A549 (cell line): ENCODE results near the gene TCERG1. TPM values are rescaled to one million over a fixed set of nuclear protein-coding genes. Genes with fewer than 3 reads are reported as not detected.

Experiments used
- ATAC-seq, 2 experiments: fragments of 200-7000 bp in 1 of 2; fragments of >200 bp in 1 of 2; cut with Nextera tagmentation in 1 of 2; cut with Tn5 transposase in 1 of 2; 3 replicates each; pipeline versions ENCODE4 v1.8.0 to v1.9.1; 2018 to 2020; ENCODE audit warnings: mild to moderate bottlenecking in 1 of 2, moderate library complexity in 1 of 2
- CTCF ChIA-PET: fragments of 300-600 bp; sonication (Branson Sonifier 250); formaldehyde crosslinking; extraction: SDS; loops from one replicate; lab custom pipeline; 2021; ENCODE audit warnings: antibody characterized with exemption, inconsistent platforms; lab: Yijun Ruan, JAX
- POLR2A ChIA-PET: fragments of 350-600 bp; formaldehyde crosslinking; extraction: SDS; loops from one replicate; lab custom pipeline; 2021; ENCODE audit warnings: antibody characterized with exemption, inconsistent platforms; lab: Yijun Ruan, JAX
- DNase-seq, 2 experiments: peaks; one replicate each; pipeline versions ENCODE4 v3.0.0 to v3.0.0-alpha.2; 2011 to 2016; ENCODE audit warnings: low read depth in 1 of 2, low spot score in 1 of 2
- FAIRE-seq: peaks from 2 replicates; lab custom pipeline; 2011; peaks lifted over from hg19 to GRCh38; lab: Jason Lieb, UNC
- H3K27ac ChIP-seq, 2 experiments: fragments of >200 bp; sonication (Bioruptor Twin); formaldehyde crosslinking; 3 replicates each; pipeline ENCODE4 v1.5.1; 2016 to 2017
- H3K4me1 ChIP-seq: fragments of >200 bp; sonication (Bioruptor Twin); formaldehyde crosslinking; 3 replicates; pipeline ENCODE4 v1.6.1; 2016
- H3K4me2 ChIP-seq: fragments of >200 bp; sonication (Bioruptor Twin); formaldehyde crosslinking; 3 replicates; pipeline ENCODE4 v1.6.1; 2016
- H3K4me3 ChIP-seq: fragments of >200 bp; sonication (Bioruptor Twin); formaldehyde crosslinking; 3 replicates; pipeline ENCODE4 v1.5.1; 2016
- H3K9me3 ChIP-seq: fragments of >200 bp; sonication (Bioruptor Twin); formaldehyde crosslinking; 3 replicates; pipeline ENCODE4 v1.6.1; 2016
- BHLHE40 ChIP-seq: IDR thresholded peaks from 2 replicates; pipeline ENCODE4 v1.6.1; 2012; ENCODE audit warnings: low read depth, low read length, inconsistent platforms
- CBX2 ChIP-seq: fragments of 200-600 bp; sonication (generic); IDR thresholded peaks from 2 replicates; pipeline ENCODE4 v1.6.1; 2016; ENCODE audit warnings: low read depth, mild to moderate bottlenecking, borderline replicate concordance
- CBX8 ChIP-seq: fragments of 200-600 bp; sonication (generic); IDR thresholded peaks from 2 replicates; pipeline ENCODE4 v1.6.1; 2016
- CEBPB ChIP-seq, 2 experiments: fragments of >200 bp in 1 of 2; sonication (Bioruptor Twin) in 1 of 2; formaldehyde crosslinking in 1 of 2; IDR thresholded peaks; 2 replicates each; pipeline ENCODE4 v1.6.1; 2012 to 2016
- CHD4 ChIP-seq: fragments of 200-600 bp; sonication (generic); IDR thresholded peaks from 2 replicates; pipeline ENCODE4 v1.6.1; 2016; ENCODE audit warnings: antibody characterized with exemption, mild to moderate bottlenecking, borderline replicate concordance
- EHMT2 ChIP-seq: fragments of 200-600 bp; sonication (generic); IDR thresholded peaks from 2 replicates; pipeline ENCODE4 v1.6.1; 2016; ENCODE audit warnings: antibody characterized with exemption, low read depth, mild to moderate bottlenecking, moderate library complexity
- ESRRA ChIP-seq: fragments of 150-350 bp; IDR thresholded peaks from 2 replicates; pipeline ENCODE4 v1.6.1; 2014; ENCODE audit warnings: mild to moderate bottlenecking, low read length, borderline replicate concordance
- HOXA7 ChIP-seq: fragments of 250-450 bp; sonication (Bioruptor Pico); IDR thresholded peaks from 2 replicates; pipeline ENCODE4 v1.5.0; 2020; ENCODE audit warnings: mild to moderate bottlenecking, moderate library complexity
- JUN ChIP-seq, 2 experiments: fragments of >200 bp; sonication (Bioruptor Twin); formaldehyde crosslinking; IDR thresholded peaks; 2 replicates in 1 of 2; 3 replicates in 1 of 2; pipeline ENCODE4 v1.6.1; 2016 to 2017
- KDM1A ChIP-seq: fragments of 200-600 bp; sonication (generic); IDR thresholded peaks from 2 replicates; pipeline ENCODE4 v1.6.1; 2016; ENCODE audit warnings: low read depth, mild to moderate bottlenecking
- KDM5A ChIP-seq: fragments of 200-600 bp; sonication (generic); IDR thresholded peaks from 2 replicates; pipeline ENCODE4 v1.6.1; 2016; ENCODE audit warnings: antibody characterized with exemption, mild to moderate bottlenecking
- MAFK ChIP-seq: fragments of 450-650 bp; IDR thresholded peaks from 2 replicates; pipeline ENCODE4 v1.6.1; 2014; ENCODE audit not compliant: partially characterized antibody
- NFE2L2 ChIP-seq: fragments of 150-350 bp; conservative IDR thresholded peaks from 2 replicates; pipeline ENCODE4 v1.6.1; 2014; ENCODE audit warnings: low read length
- NPAS2 ChIP-seq: fragments of 250-450 bp; sonication (Bioruptor Pico); IDR thresholded peaks from 2 replicates; pipeline ENCODE4 v1.8.0; 2022; ENCODE audit warnings: mild to moderate bottlenecking, moderate library complexity, borderline replicate concordance
- NR3C1 ChIP-seq: fragments of >200 bp; sonication (Bioruptor Twin); formaldehyde crosslinking; IDR thresholded peaks from 3 replicates; pipeline ENCODE4 v1.6.1; 2017
- PHF8 ChIP-seq: fragments of 200-600 bp; sonication (generic); IDR thresholded peaks from 2 replicates; pipeline ENCODE4 v1.6.1; 2016; ENCODE audit warnings: low read depth, mild to moderate bottlenecking, antibody characterized with exemption, moderate library complexity, borderline replicate concordance
- RCOR1 ChIP-seq: fragments of 150-350 bp; IDR thresholded peaks from 2 replicates; pipeline ENCODE4 v1.6.1; 2014; ENCODE audit warnings: antibody characterized with exemption, low read length, low read depth
- SMC3 ChIP-seq: fragments of >200 bp; sonication (Bioruptor Twin); formaldehyde crosslinking; IDR thresholded peaks from 3 replicates; pipeline ENCODE4 v1.6.1; 2018; ENCODE audit warnings: inconsistent platforms
- ZNF302 ChIP-seq: fragments of 250-450 bp; sonication (Bioruptor Pico); IDR thresholded peaks from 2 replicates; pipeline ENCODE4 v1.9.0; 2021; ENCODE audit warnings: inconsistent platforms, mild to moderate bottlenecking, moderate library complexity
- WGBS: methylation state at CpG from one replicate; pipeline ENCODE4 v1.1.6; 2017; ENCODE audit errors: missing lambda C conversion rate; 5-methylcytosine and 5-hydroxymethylcytosine counted together
- polyA plus RNA-seq, 4 experiments: library from polyadenylated mRNA; depleted of rRNA in 3 of 4; stranded (reverse); fragments of >200 nt; fragmentation: RNase III in 1 of 4; extraction: RNeasy Plus Mini Kit Qiagen cat#74134 plus additional on column Dnase treatment in 1 of 4; gene quantifications; 2 replicates in 3 of 4; 3 replicates in 1 of 4; pipeline ENCODE4 v1.2.3, GENCODE V29; 2011 to 2017
- TF ChIP-seq, protein P1 (sequence below): fragments of 450-650 bp; IDR thresholded peaks from 2 replicates; pipeline ENCODE4 v1.6.1; 2014; ENCODE audit warnings: antibody characterized with exemption
- TF ChIP-seq, protein P2 (sequence below): IDR thresholded peaks from 2 replicates; pipeline ENCODE4 v1.6.1; 2012; ENCODE audit warnings: low read depth, borderline replicate concordance
- TF ChIP-seq, protein P3 (sequence below): fragments of >200 bp; sonication (Bioruptor Twin); formaldehyde crosslinking; IDR thresholded peaks from 3 replicates; pipeline ENCODE4 v1.6.1; 2016
- TF ChIP-seq, protein P4 (sequence below): IDR thresholded peaks from 2 replicates; pipeline ENCODE4 v1.6.1; 2012

The TCERG1 gene
- polyA plus RNA-seq, 2 of the 4 experiments (the other 2 are of a cell fraction): 49.1 to 73.8 TPM

DNA sequence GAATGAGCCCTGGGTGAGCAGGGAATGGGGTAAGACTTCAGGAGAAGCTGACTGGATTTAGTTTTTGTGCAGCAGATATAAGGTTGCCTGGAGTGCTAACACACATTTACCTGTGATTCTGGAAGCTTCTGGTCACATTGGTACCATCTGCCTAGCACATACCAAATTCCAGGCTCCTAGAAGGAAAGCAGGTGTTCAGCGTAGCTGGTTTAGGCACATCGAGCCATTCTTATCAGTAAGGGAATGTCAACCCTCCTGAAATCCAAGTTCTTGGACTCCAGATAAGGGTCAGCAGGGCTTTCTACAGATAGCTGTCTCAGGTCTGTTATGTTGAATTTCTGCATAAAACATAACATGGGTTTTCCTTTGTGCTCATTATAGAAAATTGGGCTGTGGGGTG lies 10.3 kb downstream of the TCERG1 start:
- Histone ChIP-seq H3K9me3 (no peaks in the 10 kb centered on the region), H3K4me2 (no peak overlapping the region), H3K4me1 (peaks cover 6% of the 10 kb centered on the region; the same call in 1 of the 3 replicates), H3K27ac (no peak overlapping the region), H3K4me3 (no peak overlapping the region)
- DNase-seq (no peak), ATAC-seq (no peak), FAIRE-seq (no peak)
- ChIA-PET CTCF (interaction anchor here (0.9 to 2.0 kb wide), 3 partner anchors 9 to 11 kb away, joined by 3 to 7 read pairs (median 3); no protein-coding TSS in a partner anchor), POLR2A (no interaction called here)
- WGBS: 94% methylated on average over 2 of the region's 2 CpGs
- TF ChIP-seq CEBPB (IDR thresholded peaks at IDR 0.05): no peak
- TF ChIP-seq RCOR1: no peak
- TF ChIP-seq KDM5A: no peak
- no peak for TF ChIP-seq ESRRA
- no peak for TF ChIP-seq PHF8
- TF ChIP-seq CBX2: no peak
- TF ChIP-seq, protein P1, sequence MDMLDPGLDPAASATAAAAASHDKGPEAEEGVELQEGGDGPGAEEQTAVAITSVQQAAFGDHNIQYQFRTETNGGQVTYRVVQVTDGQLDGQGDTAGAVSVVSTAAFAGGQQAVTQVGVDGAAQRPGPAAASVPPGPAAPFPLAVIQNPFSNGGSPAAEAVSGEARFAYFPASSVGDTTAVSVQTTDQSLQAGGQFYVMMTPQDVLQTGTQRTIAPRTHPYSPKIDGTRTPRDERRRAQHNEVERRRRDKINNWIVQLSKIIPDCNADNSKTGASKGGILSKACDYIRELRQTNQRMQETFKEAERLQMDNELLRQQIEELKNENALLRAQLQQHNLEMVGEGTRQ: no peak
- no peak for TF ChIP-seq KDM1A
- TF ChIP-seq JUN (IDR thresholded peaks at IDR 0.05): no peak

DNA sequence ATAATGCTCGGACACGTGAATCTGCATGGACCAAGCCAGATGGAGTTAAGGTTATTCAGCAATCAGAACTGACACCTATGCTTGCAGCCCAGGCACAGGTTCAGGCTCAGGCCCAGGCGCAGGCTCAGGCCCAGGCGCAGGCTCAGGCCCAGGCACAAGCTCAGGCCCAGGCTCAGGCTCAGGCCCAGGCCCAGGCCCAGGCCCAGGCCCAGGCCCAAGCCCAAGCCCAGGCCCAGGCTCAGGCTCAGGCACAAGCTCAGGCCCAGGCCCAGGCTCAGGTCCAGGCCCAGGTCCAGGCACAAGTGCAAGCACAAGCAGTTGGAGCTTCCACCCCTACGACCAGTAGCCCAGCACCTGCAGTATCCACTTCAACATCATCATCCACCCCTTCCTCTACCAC lies 11.8 kb downstream of the TCERG1 start:
- Histone ChIP-seq H3K27ac (no peak overlapping the region), H3K9me3 (no peaks in the 10 kb centered on the region), H3K4me3 (no peak overlapping the region), H3K4me2 (no peak overlapping the region), H3K4me1 (peaks cover 8% of the 10 kb centered on the region; the same call in 1 of the 3 replicates)
- FAIRE-seq: no peak
- DNase-seq: no peak
- ATAC-seq: peak in 1 of 2 experiments; percentile 33; a peak in 3 of 6 replicates
- ChIA-PET POLR2A (no interaction called here), CTCF (interaction anchor here (1.0 to 2.0 kb wide), 2 partner anchors 8 to 9 kb away, joined by 4 to 7 read pairs; no protein-coding TSS in a partner anchor)
- TF ChIP-seq HOXA7 (CRISPR knock-in tag) (no peak), CHD4 (no peak), NR3C1 (no peak), NFE2L2 (no peak), CBX8 (no peak), ZNF302 (CRISPR knock-in tag) (no peak), BHLHE40 (no peak), PHF8 (no peak)
- TF ChIP-seq, protein P2, sequence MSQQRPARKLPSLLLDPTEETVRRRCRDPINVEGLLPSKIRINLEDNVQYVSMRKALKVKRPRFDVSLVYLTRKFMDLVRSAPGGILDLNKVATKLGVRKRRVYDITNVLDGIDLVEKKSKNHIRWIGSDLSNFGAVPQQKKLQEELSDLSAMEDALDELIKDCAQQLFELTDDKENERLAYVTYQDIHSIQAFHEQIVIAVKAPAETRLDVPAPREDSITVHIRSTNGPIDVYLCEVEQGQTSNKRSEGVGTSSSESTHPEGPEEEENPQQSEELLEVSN: no peak
- TF ChIP-seq, protein P3, sequence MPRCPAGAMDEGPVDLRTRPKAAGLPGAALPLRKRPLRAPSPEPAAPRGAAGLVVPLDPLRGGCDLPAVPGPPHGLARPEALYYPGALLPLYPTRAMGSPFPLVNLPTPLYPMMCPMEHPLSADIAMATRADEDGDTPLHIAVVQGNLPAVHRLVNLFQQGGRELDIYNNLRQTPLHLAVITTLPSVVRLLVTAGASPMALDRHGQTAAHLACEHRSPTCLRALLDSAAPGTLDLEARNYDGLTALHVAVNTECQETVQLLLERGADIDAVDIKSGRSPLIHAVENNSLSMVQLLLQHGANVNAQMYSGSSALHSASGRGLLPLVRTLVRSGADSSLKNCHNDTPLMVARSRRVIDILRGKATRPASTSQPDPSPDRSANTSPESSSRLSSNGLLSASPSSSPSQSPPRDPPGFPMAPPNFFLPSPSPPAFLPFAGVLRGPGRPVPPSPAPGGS: no peak
- 98% methylated on average over 5 of the region's 5 CpGs for WGBS

DNA sequence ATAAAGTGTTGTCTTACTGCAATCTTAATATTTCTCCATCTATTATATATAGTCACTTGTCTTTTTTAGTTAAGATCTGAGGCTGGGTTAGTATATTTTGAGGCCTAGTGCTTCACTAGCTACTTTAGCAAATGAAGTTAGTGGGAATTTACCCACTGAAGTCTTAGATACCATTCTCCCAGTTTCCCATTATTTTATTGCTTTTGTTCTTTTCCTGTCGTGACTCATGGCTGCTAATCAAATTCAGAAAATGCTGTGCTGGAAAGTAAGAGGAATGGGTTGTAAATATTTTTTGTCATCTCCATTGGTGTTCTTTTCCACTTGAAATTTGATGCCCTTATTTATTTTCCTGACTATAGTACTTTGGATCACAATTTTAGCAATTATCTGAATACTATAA lies 14.2 kb downstream of the TCERG1 start:
- peaks cover 10% of the 10 kb centered on the region; the same call in 1 of the 3 replicates for H3K4me1 ChIP-seq
- H3K27ac ChIP-seq: no peak overlapping the region
- DNase-seq (no peak), ATAC-seq (no peak), FAIRE-seq (no peak)
- H3K9me3 ChIP-seq: no peaks in the 10 kb centered on the region
- H3K4me2 ChIP-seq: no peak overlapping the region
- POLR2A ChIA-PET: interaction anchor here (0.6 kb wide), 1 partner anchor 346 kb away, joined by 3 read pairs; no protein-coding TSS in a partner anchor
- TF ChIP-seq NR3C1 (no peak), MAFK (no peak), CHD4 (no peak), EHMT2 (no peak), ZNF302 (CRISPR knock-in tag) (no peak), CBX2 (no peak), SMC3 (no peak), NPAS2 (CRISPR knock-in tag) (no peak)
- TF ChIP-seq, protein P4, sequence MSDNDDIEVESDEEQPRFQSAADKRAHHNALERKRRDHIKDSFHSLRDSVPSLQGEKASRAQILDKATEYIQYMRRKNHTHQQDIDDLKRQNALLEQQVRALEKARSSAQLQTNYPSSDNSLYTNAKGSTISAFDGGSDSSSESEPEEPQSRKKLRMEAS: no peak
- TF ChIP-seq, protein P2: no peak
- TF ChIP-seq, protein P1: no peak
- no peak overlapping the region for H3K4me3 ChIP-seq
- CTCF ChIA-PET: interaction anchor here (0.6 to 1.3 kb wide), 3 partner anchors 10 to 135 kb away, joined by 3 to 5 read pairs (median 3); no protein-coding TSS in a partner anchor
- 85% methylated on average over 1 of the region's 1 CpG for WGBS
